DMS53 (cell line): ENCODE measurements around the gene D2HGDH.
"Not testable (repeated sequence)": the region's sequence is repeated elsewhere in the genome, so short reads cannot be mapped to it uniquely, and the experiment has no call there.

ENCODE experiments used
- DNase-seq: peaks from one replicate; lab custom pipeline; 2025; lab: John Stamatoyannopoulos, UW

The D2HGDH gene

GRCh38 chr2:241748468-241749256 is 14.2 kb downstream of the D2HGDH start:
- DNase-seq: no peak

DNA sequence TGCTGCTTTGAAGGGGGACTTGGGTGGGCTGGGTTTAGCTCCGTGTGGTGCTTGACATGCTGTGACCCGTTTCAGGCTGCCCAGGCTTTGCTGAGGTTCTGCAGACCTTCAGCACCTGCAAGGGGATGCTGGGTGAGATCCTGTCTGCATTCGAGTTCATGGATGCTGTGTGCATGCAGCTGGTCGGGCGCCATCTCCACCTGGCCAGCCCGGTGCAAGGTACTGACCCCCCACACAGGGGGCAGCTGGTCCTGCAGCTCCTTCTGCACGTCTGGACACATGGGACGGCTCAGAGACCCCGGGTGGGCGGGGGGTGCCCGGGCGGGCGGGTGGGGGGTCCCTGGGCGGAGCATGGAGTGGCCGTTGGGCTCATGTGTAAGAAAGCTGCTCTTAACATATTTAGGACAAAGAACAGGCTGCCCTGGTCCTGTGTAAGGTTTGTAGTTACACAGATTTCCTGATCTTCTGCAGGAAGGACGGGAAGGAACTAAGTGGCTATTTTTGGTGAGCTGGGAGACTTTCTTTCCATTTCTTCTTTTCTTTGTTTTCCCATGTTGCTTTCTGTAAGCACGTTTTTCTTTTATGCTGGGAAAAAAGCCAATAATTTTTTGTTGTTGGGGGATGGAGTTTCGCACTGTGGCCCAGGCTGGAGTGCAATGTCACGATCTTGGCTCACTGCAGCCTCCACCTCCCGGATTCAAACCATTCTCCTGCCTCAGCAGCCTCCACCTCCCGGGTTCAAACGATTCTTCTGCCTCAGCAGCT is 15.8 kb downstream of the D2HGDH start:
- no peak for DNase-seq

- DNase-seq: no peak
These were observed 16.7 kb downstream of the D2HGDH start for GRCh38 chr2:241751152-241751551.

GRCh38 chr2:241751776-241752175 is 17.3 kb downstream of the D2HGDH start:
- DNase-seq: no peak

DNA sequence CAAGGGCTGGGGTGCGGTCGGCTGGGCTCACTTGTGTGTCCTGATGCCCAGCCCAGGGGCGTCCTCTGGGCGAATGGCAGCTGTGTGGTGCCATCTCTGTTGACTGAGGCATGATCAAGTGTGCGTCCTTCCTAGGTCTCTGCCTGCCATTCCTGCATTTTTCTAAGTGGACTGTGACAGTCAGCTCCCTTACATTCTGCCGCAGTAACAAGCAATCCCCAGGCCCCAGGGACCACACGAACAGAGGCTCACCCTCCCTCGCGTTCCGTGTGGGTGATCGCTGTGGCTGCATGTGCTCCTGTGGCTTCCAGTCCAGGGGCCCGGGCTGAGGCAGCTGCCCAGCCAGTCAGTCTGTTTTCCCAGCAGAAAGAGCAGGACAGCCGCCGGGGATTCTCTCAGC is 17.8 kb downstream of the D2HGDH start:
- no peak for DNase-seq

DNA sequence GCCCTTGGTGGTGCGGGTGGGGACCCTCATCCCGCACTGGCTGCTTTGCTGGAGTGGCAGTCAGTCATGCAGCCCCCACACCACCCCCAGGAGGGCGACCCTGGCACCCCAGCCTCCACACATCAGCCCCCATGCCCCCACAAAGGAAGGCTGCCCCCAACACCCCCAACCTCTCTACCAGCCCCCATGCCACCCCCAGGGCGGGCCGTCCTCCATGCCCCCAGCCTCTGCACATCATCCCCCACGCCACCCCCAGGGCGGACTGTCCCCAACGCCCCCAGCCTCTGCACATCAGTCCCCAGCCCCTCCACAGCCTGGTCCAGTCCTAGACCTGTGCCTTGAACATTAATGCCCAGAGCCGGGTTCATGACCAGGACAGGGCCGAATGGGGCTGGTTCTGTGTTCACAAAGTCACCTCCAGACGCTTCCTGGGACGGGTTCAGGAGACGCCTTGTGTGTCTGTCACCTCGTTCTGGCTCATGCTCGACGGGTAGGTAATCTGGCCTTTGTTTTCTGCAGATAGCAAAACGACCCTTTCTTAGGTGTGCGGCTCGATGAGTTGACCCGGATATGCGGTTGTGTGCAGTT is 18.4 kb downstream of the D2HGDH start:
- no peak for DNase-seq

DNA sequence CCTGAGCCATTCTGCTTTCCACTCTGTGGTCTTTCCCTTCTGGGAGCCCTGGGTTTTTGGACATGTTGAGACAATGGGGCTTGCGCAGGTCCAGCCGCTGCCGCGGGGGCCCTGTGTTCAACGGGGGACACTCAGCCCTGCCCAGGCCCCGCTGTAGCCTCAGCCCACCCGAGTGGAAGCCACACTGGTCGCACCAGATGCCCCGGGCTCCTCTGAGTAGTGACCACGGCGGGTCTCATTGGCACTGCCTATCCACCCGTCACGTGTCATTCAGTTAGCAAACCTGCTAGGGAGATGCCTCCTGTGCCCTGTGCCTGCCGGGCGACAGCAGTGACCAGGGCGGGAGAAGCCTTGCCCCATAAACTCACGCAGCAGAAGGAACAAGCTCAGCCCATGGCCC is 19.1 kb downstream of the D2HGDH start:
- no peak for DNase-seq

DNA sequence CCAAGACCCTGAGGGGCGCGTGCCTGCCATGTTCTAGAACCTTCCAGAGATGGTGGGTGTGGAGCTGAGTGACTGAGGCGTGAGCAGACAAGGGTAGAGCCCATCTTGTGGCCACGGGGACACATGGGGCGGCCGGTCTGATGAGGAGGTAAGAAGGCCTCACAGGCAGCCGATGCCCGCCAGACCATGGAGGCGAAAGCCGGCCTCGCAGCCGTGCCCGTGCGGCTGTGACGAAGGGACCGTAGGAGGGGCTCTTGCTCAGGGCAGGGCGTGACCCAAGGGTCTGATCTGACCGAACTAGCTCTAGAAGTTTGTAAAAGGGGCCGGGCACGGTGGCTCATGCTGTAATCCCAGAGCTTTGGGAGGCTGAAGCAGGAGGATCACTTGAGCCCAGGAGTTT is 19.6 kb downstream of the D2HGDH start:
- no peak for DNase-seq

DNA sequence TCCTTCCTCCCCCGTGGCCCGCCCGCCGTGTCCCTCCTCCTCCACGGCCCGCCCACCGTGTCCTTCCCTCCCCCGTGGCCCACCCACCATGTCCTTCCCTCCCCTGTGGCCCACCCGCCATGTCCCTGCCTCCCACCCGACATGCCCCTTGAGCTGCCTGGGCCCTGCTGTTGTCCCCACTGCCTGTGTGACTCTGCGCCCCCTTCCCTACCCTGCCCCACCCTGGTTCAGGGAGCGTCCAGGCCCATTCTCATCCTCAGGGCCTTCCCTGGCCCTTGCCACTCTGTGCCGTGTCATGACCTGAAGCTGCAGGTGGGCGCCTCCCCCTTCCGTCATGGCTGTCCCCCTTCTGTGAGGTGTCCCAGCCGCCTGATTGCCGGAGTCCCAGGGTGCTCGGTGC is 20.7 kb downstream of the D2HGDH start:
- DNase-seq: no peak

GRCh38 chr2:241755777-241756176 is 21.3 kb downstream of the D2HGDH start:
- no peak for DNase-seq

GRCh38 chr2:241759067-241759807 is 24.8 kb downstream of the D2HGDH start:
- DNase-seq: no peak

- not testable (repeated sequence) for DNase-seq
These were observed 25.5 kb downstream of the D2HGDH start for GRCh38 chr2:241759893-241760292.

GRCh38 chr2:241760301-241760771 is 25.9 kb downstream of the D2HGDH start:
- DNase-seq: no peak

- DNase-seq: peak; percentile 75
These were observed 28.0 kb downstream of the D2HGDH start for GRCh38 chr2:241762321-241762932.

DNA sequence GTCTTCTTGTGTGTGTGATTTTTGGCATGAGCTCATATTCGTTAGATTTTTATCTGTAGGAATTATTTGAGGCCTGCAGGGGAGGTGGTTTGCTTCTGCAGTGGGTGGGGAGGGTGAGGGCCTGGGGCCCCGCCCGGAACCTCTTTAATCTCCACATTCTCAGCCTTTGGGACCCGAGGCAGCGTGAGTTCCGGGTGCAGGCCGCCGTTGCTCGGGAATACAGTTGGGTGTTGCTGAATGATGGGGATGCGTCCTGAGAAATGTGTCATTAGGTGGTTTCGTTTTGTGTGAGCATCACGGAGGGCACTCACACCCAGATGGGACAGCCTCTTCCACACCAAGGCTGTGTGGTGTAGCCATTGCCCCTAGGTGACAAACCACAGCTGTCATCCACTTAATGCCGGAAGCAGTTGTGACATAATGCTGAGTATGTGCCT is 28.5 kb downstream of the D2HGDH start:
- DNase-seq: peak; percentile 33

- DNase-seq: no peak
These were observed 29.3 kb downstream of the D2HGDH start for GRCh38 chr2:241763551-241764274.

GRCh38 chr2:241764275-241765241 is 30.1 kb downstream of the D2HGDH start:
- DNase-seq: no peak

DNA sequence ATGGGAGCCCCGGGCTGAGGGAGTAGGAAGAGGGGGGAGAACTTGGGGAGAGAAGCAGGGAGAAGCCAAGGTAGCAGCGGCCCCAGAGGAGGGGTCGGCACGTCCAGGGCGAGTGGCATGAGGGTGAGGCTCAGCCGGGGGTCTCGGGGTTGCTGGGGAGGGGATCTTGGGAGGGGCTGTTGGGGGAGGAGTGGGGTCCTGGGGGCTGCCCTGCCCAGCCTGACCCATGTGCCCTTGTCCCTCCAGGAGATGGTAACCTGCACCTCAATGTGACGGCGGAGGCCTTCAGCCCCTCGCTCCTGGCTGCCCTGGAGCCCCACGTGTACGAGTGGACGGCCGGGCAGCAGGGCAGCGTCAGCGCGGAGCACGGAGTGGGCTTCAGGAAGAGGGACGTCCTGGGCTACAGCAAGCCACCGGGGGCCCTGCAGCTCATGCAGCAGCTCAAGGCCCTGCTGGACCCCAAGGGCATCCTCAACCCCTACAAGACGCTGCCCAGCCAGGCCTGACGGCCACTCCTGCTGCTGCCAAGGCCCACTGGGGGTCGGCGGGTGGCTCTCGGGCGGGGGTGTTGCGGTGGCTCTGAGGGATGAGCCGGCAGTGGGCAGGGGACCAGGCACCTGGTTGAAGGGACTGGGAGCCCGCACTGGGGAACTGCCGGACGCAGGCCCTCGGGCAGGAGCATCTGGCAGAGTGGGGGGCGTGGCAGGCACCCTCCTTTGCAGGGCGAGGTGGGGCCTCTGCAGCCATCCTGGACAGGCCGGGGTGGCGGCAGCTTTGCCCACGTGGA is 33.2 kb downstream of the D2HGDH start:
- DNase-seq: no peak

DNA sequence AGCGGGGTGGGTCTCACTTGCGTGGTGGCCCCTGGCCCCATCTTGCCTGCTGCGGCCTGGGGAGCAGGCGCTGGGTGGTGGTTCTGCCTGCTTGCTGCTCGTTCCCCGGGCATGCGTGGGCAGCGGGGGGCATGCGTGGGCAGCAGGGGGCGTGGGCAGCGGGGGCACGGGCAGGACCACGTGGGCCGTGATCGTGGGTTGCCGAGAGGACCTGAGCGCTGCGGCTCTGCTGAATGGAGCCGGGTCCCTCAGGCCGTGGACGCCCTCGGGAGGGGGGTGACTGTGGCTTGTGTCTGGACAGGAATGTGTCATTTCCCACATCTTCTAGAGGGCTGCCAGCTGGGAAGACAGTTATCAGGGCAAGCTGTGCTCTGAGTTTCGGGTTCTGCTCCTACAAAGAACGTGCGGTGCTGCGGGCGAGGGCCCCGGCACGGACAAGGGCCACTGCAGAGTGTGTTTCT is 33.9 kb downstream of the D2HGDH start:
- DNase-seq: no peak
